Loucy (cell line): ENCODE data around the gene PODNL1.
"Not testable (repeated sequence)": the region's sequence is repeated elsewhere in the genome, so short reads cannot be mapped to it uniquely, and the experiment has no call there.

Source experiments
- H2AFZ ChIP-seq: fragments of 200-600 bp; sonication (generic); 2 replicates; pipeline ENCODE4 v1.6.0; 2016; ENCODE audit warnings: antibody characterized with exemption, mild to moderate bottlenecking, low read length, moderate library complexity
- H3F3A ChIP-seq: fragments of 200-600 bp; 2 replicates; pipeline ENCODE4 v1.6.0; 2016; ENCODE audit warnings: antibody characterized with exemption, low read depth, mild to moderate bottlenecking
- H3K27me3 ChIP-seq: fragments of 200-600 bp; sonication (generic); 2 replicates; pipeline ENCODE4 v1.6.1; 2014; ENCODE audit warnings: low read length, mild to moderate bottlenecking; ENCODE audit not compliant: insufficient read depth, poor library complexity, severe bottlenecking
- H3K36me3 ChIP-seq: fragments of 200-600 bp; sonication (generic); 2 replicates; pipeline ENCODE4 v1.6.1; 2016; ENCODE audit warnings: low read length; ENCODE audit not compliant: insufficient read depth
- H3K4me1 ChIP-seq: fragments of 200-600 bp; sonication (generic); 2 replicates; pipeline ENCODE4 v1.5.1; 2014; ENCODE audit warnings: low read length, mild to moderate bottlenecking; ENCODE audit not compliant: insufficient read depth, poor library complexity, severe bottlenecking
- H3K4me2 ChIP-seq: fragments of 200-600 bp; sonication (generic); 2 replicates; pipeline ENCODE4 v1.6.0; 2014; ENCODE audit warnings: antibody characterized with exemption, low read length, low read depth, mild to moderate bottlenecking; ENCODE audit not compliant: poor library complexity, severe bottlenecking
- H3K4me3 ChIP-seq: fragments of 200-600 bp; sonication (generic); 2 replicates; pipeline ENCODE4 v1.5.1; 2014; ENCODE audit warnings: low read length, mild to moderate bottlenecking, mixed read lengths; ENCODE audit not compliant: poor library complexity, severe bottlenecking
- H3K79me2 ChIP-seq: fragments of 200-600 bp; sonication (generic); 2 replicates; pipeline ENCODE4 v1.6.1; 2014; ENCODE audit warnings: low read length; ENCODE audit not compliant: insufficient read depth
- H3K9ac ChIP-seq: fragments of 200-600 bp; sonication (generic); 2 replicates; pipeline ENCODE4 v1.6.0; 2014; ENCODE audit warnings: mild to moderate bottlenecking, low read depth, low read length, moderate library complexity; ENCODE audit not compliant: poor library complexity, severe bottlenecking
- H3K9me2 ChIP-seq: fragments of 200-600 bp; sonication (generic); replicated peaks from 2 replicates; pipeline ENCODE4 v1.6.1; 2016; ENCODE audit warnings: low read depth, low read length, mixed read lengths
- H3K9me3 ChIP-seq: fragments of 200-600 bp; sonication (generic); 2 replicates; pipeline ENCODE4 v1.6.1; 2014; ENCODE audit warnings: mild to moderate bottlenecking, antibody characterized with exemption, low read length, low read depth; ENCODE audit not compliant: insufficient read depth
- H4K20me1 ChIP-seq: fragments of 200-600 bp; sonication (generic); 2 replicates; pipeline ENCODE4 v1.6.0; 2014; ENCODE audit warnings: antibody characterized with exemption, low read length, mild to moderate bottlenecking; ENCODE audit not compliant: insufficient read depth, poor library complexity, severe bottlenecking
- EZH2phosphoT487 ChIP-seq: fragments of 200-600 bp; IDR thresholded peaks from 2 replicates; pipeline ENCODE4 v1.6.1; 2018; ENCODE audit warnings: antibody characterized with exemption, mild to moderate bottlenecking, moderate library complexity, borderline replicate concordance
- TF ChIP-seq, protein P1 (sequence below): fragments of 200-600 bp; sonication (generic); conservative IDR thresholded peaks from 2 replicates; pipeline ENCODE4 v1.5.1; 2014; ENCODE audit warnings: mild to moderate bottlenecking, antibody characterized with exemption, low read length

PODNL1 gene

DNA sequence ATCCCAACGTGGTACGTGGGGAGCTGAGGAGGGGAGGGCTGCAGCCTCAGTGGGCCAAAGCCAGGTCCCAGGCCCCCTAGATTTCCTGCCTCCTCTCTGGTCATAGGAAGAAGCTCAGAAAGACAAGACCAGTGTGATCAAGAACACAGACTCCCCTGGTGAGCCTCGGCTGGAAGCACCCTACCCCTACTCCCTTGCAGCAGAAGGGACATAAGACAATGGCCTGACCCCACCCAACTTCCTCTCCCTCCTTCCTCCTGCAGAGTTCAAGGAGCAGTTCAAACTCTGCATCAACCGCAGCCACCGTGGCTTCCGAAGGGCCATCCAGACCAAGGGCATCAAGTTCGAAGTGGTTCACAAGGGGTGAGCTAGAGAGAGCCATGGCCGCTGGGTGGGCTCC is 11.5 kb downstream of the PODNL1 start:
- Histone ChIP-seq H3K4me1 (no peaks in the 10 kb centered on the region), H3K9me2 (no peaks in the 10 kb centered on the region), H3K9ac (no peak overlapping the region), H2AFZ (no peak overlapping the region), H3K4me2 (no peak overlapping the region), H3K27me3 (no peaks in the 10 kb centered on the region), H4K20me1 (no peaks in the 10 kb centered on the region), H3K79me2 (no peaks in the 10 kb centered on the region), H3K36me3 (peaks cover 10% of the 10 kb centered on the region; the same call in 1 of the 2 replicates), H3F3A (no peaks in the 10 kb centered on the region), H3K4me3 (no peak overlapping the region), H3K9me3 (no peaks in the 10 kb centered on the region)
- TF ChIP-seq, protein P1, sequence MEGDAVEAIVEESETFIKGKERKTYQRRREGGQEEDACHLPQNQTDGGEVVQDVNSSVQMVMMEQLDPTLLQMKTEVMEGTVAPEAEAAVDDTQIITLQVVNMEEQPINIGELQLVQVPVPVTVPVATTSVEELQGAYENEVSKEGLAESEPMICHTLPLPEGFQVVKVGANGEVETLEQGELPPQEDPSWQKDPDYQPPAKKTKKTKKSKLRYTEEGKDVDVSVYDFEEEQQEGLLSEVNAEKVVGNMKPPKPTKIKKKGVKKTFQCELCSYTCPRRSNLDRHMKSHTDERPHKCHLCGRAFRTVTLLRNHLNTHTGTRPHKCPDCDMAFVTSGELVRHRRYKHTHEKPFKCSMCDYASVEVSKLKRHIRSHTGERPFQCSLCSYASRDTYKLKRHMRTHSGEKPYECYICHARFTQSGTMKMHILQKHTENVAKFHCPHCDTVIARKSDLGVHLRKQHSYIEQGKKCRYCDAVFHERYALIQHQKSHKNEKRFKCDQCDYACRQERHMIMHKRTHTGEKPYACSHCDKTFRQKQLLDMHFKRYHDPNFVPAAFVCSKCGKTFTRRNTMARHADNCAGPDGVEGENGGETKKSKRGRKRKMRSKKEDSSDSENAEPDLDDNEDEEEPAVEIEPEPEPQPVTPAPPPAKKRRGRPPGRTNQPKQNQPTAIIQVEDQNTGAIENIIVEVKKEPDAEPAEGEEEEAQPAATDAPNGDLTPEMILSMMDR = no peak
- TF ChIP-seq EZH2phosphoT487 = no peak

DNA sequence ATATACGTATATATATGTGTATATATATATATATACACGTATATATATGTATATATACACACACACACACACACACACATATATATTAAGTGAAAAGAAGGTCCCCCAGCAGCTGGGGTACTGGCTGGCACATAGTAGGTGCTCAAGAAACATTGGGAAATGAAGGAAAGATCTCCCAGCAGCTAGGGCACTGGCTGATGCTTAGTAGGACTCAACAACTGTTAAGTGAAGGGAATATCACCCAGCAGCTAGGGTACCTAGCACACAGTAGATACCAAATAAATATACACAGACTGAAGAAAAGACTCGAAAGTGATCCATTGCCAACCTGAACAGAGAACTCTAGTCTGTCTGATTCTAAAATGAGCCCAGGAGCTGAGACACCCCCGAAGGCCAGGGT is 12.2 kb downstream of the PODNL1 start:
- no peak overlapping the region for H3K4me3 ChIP-seq
- TF ChIP-seq EZH2phosphoT487 = no peak
- TF ChIP-seq, protein P1 = no peak
- no peak overlapping the region for H2AFZ ChIP-seq
- H3K4me2 ChIP-seq = no peak overlapping the region
- H3K79me2 ChIP-seq = no peaks in the 10 kb centered on the region
- no peaks in the 10 kb centered on the region for H3K27me3 ChIP-seq
- no peaks in the 10 kb centered on the region for H3K4me1 ChIP-seq
- H3F3A ChIP-seq = no peaks in the 10 kb centered on the region
- no peak overlapping the region for H3K9ac ChIP-seq
- no peaks in the 10 kb centered on the region for H4K20me1 ChIP-seq
- 0 out of 2 replicates have a peak, but pooled peaks cover under 1% of the 10 kb centered on the region for H3K9me3 ChIP-seq
- no peaks in the 10 kb centered on the region for H3K9me2 ChIP-seq
- H3K36me3 ChIP-seq = peaks cover 12% of the 10 kb centered on the region; the same call in 1 of the 2 replicates

DNA sequence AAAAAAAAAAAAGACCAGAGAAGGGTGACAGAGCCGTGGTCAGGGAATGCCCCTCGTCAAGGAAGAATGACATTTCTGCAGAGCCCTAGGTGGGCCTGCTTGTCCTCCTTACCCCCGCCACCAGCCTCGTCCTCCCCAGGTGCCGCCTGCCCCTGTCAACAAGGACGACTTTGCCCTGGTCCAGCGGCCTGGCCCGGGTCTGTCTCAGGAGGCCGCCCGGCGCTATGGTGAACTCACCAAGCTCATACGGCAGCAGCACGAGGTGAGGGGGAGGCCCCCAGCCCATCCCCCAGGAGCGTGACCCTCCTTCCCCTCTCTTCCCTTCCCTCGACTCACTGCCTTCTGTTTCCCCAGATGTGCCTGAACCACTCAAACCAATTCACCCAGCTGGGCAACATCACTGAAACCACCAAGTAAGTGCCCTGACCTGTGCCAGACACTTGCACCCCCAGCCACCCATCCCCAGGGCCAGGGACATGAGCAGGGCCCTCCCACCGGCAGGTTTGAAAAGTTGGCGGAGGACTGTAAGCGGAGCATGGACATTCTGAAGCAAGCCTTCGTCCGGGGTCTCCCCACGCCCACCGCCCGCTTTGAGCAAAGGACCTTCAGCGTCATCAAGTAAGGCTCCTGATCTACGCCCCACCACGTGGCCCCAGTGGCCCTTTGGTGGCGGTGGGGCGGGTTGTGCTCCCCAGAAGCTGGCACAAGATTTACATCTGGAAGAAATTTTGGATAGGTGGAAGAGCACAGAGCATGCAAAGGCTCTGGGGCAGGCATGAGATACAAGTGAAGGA is 14.8 kb downstream of the PODNL1 start:
- H3K4me2 ChIP-seq = no peak overlapping the region
- peaks cover 22% of the 10 kb centered on the region; the same call in 1 of the 2 replicates for H3K36me3 ChIP-seq
- no peaks in the 10 kb centered on the region for H3K4me1 ChIP-seq
- no peak overlapping the region for H3K4me3 ChIP-seq
- H2AFZ ChIP-seq = no peak overlapping the region
- no peak overlapping the region for H3K9ac ChIP-seq
- no peaks in the 10 kb centered on the region for H3K9me2 ChIP-seq
- H3F3A ChIP-seq = no peaks in the 10 kb centered on the region
- no peaks in the 10 kb centered on the region for H3K79me2 ChIP-seq
- no peaks in the 10 kb centered on the region for H4K20me1 ChIP-seq
- TF ChIP-seq EZH2phosphoT487 = no peak
- TF ChIP-seq, protein P1 = no peak
- H3K27me3 ChIP-seq = no peaks in the 10 kb centered on the region
- 0 out of 2 replicates have a peak, but pooled peaks cover 3% of the 10 kb centered on the region for H3K9me3 ChIP-seq

DNA sequence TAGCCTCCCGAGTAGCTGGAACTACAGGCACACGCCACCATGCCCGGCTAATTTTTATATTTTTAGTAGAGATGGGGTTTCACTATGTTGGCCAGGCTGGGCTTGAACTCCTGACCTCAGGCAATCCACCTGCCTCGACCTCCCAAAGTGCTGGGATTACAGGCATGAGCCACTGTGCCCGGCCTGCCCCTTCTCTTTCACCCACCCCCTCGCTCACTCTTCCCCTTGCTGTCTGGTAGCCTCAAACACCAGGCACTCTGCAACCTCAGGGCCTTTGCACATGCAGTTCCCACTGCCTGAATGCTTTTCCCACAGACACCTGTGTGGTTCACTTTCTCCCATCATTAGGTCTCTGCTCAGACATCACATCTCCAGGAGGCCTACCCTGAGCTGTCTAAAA is 16.1 kb downstream of the PODNL1 start:
- not testable (repeated sequence) for H3K4me3 ChIP-seq, H2AFZ ChIP-seq, H3F3A ChIP-seq, H3K4me1 ChIP-seq, H3K4me2 ChIP-seq, H3K9me2 ChIP-seq, H3K79me2 ChIP-seq, H3K27me3 ChIP-seq, H3K9me3 ChIP-seq, H3K9ac ChIP-seq, H4K20me1 ChIP-seq
- peaks cover 20% of the 10 kb centered on the region; the same call in 1 of the 2 replicates for H3K36me3 ChIP-seq
